K562 treated with DMSO at 1 percent for 12 hours (cell line): Measurements from ENCODE around the gene CGB2. TPM values are rescaled to one million over a fixed set of nuclear protein-coding genes. Genes with fewer than 3 reads are reported as not detected.

Source experiments
- total RNA-seq: library from RNA; unstranded; fragments of 300-600 nt; gene quantifications from 2 replicates; pipeline ENCODE4 v1.2.3, GENCODE V29; 2022; ENCODE audit not compliant: insufficient read depth

Gene CGB2
- total RNA-seq, result not detected in 2 replicates

GRCh38 chr19:49031642-49032301 lies at the start of gene CGB2:
Gene CGB2 (plus strand): TSS chr19:49031890. CDS start chr19:49032096, 206 bp downstream.

DNA sequence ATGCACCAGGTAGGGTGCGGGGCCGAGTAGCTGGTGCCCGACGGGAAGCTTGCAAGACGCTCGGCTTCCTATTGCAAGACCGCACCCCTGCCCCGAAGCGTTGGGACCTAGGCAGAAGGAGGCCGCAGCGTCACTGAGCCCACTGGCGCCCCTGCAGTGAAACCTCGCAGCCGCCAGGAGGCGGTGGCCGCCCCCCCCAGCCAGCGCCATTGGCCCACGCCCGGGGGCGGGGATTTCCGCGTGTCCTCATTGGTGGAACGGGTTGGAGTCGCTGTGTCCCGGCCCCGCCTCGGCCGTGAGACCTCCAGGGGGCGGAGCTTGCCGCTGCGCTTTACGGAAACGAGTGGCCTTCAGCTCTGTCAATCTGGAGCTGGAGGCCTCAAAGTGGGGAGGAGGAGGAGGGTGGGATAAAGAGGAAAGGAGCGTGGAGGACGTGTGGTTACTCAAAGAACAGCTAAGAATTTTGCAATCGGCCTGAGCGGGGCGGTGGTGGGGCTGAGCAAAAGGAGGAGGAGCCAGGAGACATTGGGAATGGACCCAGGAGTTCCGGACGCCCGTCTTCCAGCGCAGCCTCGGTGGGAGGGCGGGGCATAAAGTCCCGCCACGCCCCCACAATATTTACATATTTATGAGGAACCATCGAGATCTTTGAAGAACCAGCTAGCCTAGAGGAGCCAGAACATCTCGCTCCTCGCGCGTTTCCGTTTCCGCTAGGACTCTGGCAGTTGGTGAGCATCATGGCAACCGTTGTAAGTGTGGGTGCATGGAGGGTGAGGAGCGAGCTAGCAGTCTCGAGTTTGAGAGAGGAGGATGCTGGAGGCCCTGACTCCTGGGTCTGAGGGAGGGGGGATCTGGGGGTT lies 38.3 kb upstream of the CGB2 start, which contains the start of the genes GYS1 and RUVBL2:
TSS of gene GYS1 (minus strand) at position 135 of the 860 bp plus-strand sequence. CDS start 197 bp downstream, outside the sequence.
TSS of gene RUVBL2 (plus strand) at position 713 of the 860 bp plus-strand sequence. CDS start at position 738, 25 bp downstream.

GRCh38 chr19:49017041-49017665 lies 14.5 kb upstream of the CGB2 start, which contains the start of gene LHB:
Gene LHB (minus strand): TSS chr19:49017091. CDS start chr19:49017081, 10 bp downstream.

DNA sequence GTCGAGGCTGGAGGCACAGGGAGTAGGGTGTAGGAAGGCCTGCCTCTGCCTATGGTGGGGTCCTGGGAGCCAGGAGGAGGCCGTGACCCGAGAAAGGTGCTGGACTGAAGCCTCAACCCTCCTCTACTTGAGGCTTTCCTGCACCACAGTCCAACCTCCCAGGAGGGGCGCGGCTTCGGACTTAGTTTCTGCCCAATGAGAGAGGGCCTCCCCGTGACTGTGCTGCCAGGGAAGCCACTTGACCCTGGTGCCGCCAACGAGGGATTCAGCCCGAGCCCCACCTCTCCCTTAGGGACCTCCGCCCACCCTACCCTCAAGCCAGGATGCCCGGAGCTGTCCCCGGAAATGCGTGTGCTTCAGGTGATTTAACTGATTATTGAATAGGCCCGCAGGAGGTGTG lies 7.5 kb upstream of the CGB2 start, which contains the start of gene CGB3:
TSS of gene CGB3 (minus strand) at position 101 of the 400 bp plus-strand sequence. CDS start 362 bp downstream, outside the sequence.

DNA sequence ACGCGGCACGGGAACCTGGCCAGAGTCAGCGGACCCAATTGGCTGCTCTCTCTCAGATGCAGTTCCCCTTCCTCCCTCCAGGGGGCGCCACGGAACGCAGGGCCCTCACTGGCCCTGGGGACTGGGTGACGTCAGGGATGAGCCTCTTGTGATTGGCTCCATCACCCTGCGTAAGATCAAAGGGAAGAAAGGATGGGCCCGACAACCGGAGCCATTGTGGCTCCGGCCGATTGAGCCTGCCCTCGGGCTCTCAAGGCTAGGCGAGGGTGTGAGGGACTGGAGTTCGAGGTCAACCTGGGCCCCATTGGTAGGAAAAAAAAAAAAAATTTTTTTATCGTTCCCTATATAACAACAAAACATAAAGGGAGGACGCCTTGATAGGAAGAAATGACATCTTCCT lies 5.1 kb downstream of the CGB2 start, which contains the start of gene CGB1:
TSS of gene CGB1 (minus strand) at position 81 of the 400 bp plus-strand sequence. CDS start 184 bp downstream, outside the sequence.

DNA sequence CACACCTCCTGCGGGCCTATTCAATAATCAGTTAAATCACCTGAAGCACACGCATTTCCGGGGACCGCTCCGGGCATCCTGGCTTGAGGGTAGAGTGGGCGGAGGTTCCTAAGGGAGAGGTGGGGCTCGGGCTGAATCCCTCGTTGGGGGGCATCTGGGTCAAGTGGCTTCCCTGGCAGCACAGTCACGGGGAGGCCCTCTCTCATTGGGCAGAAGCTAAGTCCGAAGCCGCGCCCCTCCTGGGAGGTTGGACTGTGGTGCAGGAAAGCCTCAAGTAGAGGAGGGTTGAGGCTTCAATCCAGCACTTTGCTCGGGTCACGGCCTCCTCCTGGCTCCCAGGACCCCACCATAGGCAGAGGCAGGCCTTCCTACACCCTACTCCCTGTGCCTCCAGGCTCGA lies 11.9 kb downstream of the CGB2 start, which contains the start of gene CGB5:
TSS of gene CGB5 (plus strand) at position 301 of the 400 bp plus-strand sequence. CDS start 362 bp downstream, outside the sequence.

GRCh38 chr19:49049011-49049410 lies 17.3 kb downstream of the CGB2 start, which contains the start of gene CGB8:
Gene CGB8 (minus strand): TSS chr19:49049111. CDS start chr19:49048739, 372 bp downstream.

DNA sequence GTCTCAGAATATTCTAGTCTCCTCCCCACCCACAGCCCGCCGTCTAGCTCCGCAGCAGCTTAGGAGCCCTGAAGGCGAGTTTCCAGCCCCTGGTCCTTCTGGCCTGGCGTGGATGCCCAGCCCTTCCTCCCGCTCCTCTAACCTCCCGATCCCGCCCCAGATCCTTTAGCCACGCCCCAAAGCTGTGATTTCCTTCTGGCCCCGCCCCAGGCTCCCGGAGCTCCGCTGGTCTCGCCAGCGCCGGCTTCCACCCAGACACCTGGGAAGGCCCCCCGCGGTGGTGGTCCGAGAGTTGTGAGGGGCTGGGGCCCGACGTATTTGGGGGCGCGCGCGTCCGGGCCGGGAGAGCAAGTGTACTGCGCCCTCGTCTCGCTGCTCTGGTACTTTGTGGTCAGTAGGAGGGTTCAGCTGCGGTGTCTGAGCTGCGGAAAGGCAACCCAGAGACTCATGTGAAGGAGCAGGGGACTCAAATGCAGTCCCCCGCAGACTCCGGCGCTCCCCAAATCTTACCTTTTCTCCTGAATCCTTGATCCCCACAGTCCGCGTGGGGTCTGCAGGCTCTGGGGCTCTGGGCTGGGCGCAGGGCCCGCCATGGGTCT lies 26.0 kb downstream of the CGB2 start, which contains the start of gene CGB7:
TSS of gene CGB7 (minus strand) at position 114 of the 599 bp plus-strand sequence. CDS start 2,374 bp downstream, outside the sequence.

GRCh38 chr19:49064768-49065611 lies 33.3 kb downstream of the CGB2 start, which contains the start of gene NTF4:
Gene NTF4 (minus strand): TSS chr19:49064818. CDS start chr19:49061997, 2,821 bp downstream.

Other genes starting within 250 kb of the CGB2 start
- 67.2 and 83.7 TPM in 2 replicates for gene BCAT2, start 220.9 kb upstream of the CGB2 start, total RNA-seq
- 0.88 and 0.99 TPM in 2 replicates for gene HSD17B14, start 195.4 kb upstream of the CGB2 start, total RNA-seq
- gene PLEKHA4, start 163.3 kb upstream of the CGB2 start, total RNA-seq, result 29.6 and 35.9 TPM in 2 replicates
- 73.5 and 96.0 TPM in 2 replicates for gene PPP1R15A, start 159.5 kb upstream of the CGB2 start, total RNA-seq
- 0.88 and 1.4 TPM in 2 replicates for gene TULP2, start 133.1 kb upstream of the CGB2 start, total RNA-seq
- gene NUCB1, start 131.6 kb upstream of the CGB2 start, total RNA-seq, result 224 and 349 TPM in 2 replicates
- 2.6 and 3.0 TPM in 2 replicates for gene DHDH, start 98.2 kb upstream of the CGB2 start, total RNA-seq
- 81.3 and 96.0 TPM in 2 replicates for gene BAX, start 77.0 kb upstream of the CGB2 start, total RNA-seq
- gene FTL, start 66.6 kb upstream of the CGB2 start, total RNA-seq, result 6,477 and 6,803 TPM in 2 replicates
- 12.2 and 21.6 TPM in 2 replicates for gene GYS1, start 38.6 kb upstream of the CGB2 start, total RNA-seq
- gene RUVBL2, start 38.0 kb upstream of the CGB2 start, total RNA-seq, result 160 and 193 TPM in 2 replicates
- not detected in 2 replicates for gene LHB, start 14.8 kb upstream of the CGB2 start, total RNA-seq
- not detected in 2 replicates for gene CGB3, start 7.6 kb upstream of the CGB2 start, total RNA-seq
- gene CGB1, start 5.0 kb downstream of the CGB2 start, total RNA-seq, result not detected in 2 replicates
- not detected in 2 replicates for gene CGB5, start 12.0 kb downstream of the CGB2 start, total RNA-seq
- gene CGB8, start 17.2 kb downstream of the CGB2 start, total RNA-seq, result not detected in 2 replicates
- not detected in 2 replicates for gene CGB7, start 25.9 kb downstream of the CGB2 start, total RNA-seq
- not detected in 2 replicates for gene NTF4, start 32.9 kb downstream of the CGB2 start, total RNA-seq
- gene KCNA7, start 40.8 kb downstream of the CGB2 start, total RNA-seq, result 0.21 TPM in 1 of 2 replicates, not detected in the other
- 156 and 215 TPM in 2 replicates for gene SNRNP70, start 53.6 kb downstream of the CGB2 start, total RNA-seq
- gene LIN7B, start 82.5 kb downstream of the CGB2 start, total RNA-seq, result 15.3 and 16.5 TPM in 2 replicates
- 1.5 and 4.2 TPM in 2 replicates for gene C19orf73, start 87.3 kb downstream of the CGB2 start, total RNA-seq
- 13.6 and 16.2 TPM in 2 replicates for gene PPFIA3, start 87.7 kb downstream of the CGB2 start, total RNA-seq
- 5.4 and 7.7 TPM in 2 replicates for gene HRC, start 123.5 kb downstream of the CGB2 start, total RNA-seq
- 14.6 and 21.4 TPM in 2 replicates for gene TRPM4, start 125.9 kb downstream of the CGB2 start, total RNA-seq